OCI-LY1 (cell line): ENCODE data around the gene SI.

Source experiments
- EZH2 ChIP-seq: fragments of 200-600 bp; sonication (generic), shearing (Covaris generic); IDR thresholded peaks from 2 replicates; pipeline ENCODE4 v1.8.0; 2017; ENCODE audit warnings: borderline replicate concordance, mixed run types, mild to moderate bottlenecking, antibody characterized with exemption, low read length, moderate library complexity, mixed read lengths
- TF ChIP-seq, protein P1 (sequence below): fragments of 200-600 bp; sonication (generic), shearing (Covaris generic); IDR thresholded peaks from 2 replicates; pipeline ENCODE4 v1.5.1; 2017; ENCODE audit warnings: mild to moderate bottlenecking, antibody characterized with exemption, low read length, moderate library complexity, mixed read lengths

DNA sequence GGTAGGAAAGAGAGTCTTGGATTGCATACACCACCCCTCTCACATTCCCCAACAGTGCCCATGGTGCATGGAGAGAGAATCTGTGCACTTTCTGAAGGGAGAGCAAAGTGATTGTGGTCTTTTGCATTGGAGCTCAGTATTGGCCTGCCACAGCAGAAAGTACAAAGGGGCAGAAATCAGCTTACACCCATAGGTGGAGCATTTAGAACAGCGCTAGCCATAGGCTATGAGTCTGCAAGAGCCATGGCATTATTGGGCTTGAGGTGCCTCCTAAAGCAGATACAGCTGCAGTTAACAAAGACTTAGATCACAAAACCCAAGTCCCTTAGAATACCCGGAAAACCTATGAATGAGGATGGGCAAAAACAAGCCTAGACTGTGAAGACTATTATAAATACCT, 21.8 kb downstream of the SI start:
- TF ChIP-seq, protein P1, sequence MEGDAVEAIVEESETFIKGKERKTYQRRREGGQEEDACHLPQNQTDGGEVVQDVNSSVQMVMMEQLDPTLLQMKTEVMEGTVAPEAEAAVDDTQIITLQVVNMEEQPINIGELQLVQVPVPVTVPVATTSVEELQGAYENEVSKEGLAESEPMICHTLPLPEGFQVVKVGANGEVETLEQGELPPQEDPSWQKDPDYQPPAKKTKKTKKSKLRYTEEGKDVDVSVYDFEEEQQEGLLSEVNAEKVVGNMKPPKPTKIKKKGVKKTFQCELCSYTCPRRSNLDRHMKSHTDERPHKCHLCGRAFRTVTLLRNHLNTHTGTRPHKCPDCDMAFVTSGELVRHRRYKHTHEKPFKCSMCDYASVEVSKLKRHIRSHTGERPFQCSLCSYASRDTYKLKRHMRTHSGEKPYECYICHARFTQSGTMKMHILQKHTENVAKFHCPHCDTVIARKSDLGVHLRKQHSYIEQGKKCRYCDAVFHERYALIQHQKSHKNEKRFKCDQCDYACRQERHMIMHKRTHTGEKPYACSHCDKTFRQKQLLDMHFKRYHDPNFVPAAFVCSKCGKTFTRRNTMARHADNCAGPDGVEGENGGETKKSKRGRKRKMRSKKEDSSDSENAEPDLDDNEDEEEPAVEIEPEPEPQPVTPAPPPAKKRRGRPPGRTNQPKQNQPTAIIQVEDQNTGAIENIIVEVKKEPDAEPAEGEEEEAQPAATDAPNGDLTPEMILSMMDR: no peak
- no peak for TF ChIP-seq EZH2
